Activated effector memory CD4-positive, alpha-beta T cell treated with Interleukin-2 at 50 U/mL for 16 hours (primary cell): ENCODE measurements around the gene HIF3A.

Experiments
- DNase-seq: peaks from one replicate; pipeline ENCODE4 v3.0.0-alpha.2; 2020

HIF3A gene

DNA sequence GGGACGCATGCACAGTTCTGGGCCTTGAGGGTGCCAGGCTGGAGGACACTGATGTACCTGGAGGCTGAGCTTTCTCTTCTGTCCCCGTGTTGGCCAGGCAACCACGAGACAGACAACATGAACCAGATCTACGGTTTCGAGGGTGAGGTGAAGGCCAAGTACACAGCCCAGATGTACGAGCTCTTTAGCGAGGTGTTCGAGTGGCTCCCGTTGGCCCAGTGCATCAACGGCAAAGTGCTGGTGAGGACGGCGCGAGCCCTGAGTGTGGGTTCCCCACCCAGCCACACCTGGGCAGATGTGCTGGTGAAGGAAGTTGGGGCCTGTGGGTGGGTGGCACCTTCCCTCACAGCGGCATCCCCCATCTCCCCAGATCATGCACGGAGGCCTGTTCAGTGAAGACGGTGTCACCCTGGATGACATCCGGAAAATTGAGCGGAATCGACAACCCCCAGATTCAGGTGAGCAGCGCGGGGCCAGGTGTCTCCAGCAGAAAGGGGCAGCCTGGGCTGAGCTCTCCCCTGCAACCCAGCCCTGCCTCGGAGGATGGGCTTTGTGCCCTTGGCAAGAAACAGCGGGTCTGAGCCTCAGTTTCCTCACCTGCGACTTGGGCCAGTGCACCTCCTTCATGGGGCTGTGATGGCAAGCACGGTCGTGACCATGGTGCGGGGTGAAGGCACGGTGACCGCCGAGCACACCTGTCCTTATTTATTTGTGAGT, 90.3 kb downstream of the HIF3A start:
- DNase-seq, result no peak

DNA sequence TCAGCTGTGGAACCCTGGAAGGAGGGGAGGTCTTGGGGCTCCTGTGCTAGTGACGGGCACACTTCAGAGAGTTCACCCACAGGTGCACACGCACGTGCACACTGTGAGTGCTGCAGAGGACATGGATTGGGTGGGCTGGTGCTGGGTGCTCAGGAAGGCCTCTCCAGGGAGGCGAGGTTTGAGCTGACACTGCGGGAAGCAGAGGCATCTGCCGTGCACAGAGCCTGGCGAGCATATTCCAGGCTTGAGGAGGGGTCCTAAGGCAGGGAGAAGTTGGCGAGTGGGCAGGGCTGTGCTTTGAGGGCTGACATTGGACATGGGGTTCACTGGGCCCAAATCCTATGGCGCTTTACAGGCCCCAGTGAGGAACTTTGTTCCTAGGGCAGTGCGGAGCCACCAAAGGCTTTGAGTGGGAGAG, 90.9 kb downstream of the HIF3A start:
- no peak for DNase-seq

DNA sequence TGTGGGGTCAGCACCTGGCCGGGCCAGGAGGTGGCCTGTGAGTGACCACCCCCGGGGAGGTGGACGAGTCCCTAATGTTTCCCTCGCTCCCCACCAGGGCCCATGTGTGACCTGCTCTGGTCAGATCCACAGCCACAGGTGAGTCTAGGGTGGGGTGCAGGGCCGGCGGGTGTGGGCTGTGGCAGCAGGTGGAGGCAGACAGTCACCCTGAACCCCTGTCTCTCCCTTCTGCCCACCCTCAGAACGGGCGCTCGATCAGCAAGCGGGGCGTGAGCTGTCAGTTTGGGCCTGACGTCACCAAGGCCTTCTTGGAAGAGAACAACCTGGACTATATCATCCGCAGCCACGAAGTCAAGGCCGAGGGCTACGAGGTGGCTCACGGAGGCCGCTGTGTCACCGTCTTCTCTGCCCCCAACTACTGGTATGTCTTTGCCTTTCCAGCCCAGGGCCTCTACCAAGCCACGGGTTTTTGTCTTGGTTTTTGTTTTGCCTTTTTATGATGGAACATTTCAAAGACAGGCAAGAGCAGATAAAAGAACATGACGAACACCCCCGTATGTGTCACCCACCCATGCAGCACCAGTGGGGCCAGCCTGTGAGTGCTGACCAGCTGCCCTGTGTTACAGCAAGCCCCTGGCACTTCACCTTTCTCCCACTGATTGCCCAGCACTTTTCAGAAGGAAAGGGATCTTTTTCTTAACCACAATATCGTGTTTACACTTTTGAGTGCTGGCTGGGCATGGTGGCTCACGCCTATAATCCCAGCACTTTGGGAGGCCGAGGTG, 91.7 kb downstream of the HIF3A start:
- no peak for DNase-seq

- DNase-seq, result no peak
These were observed 93.4 kb downstream of the HIF3A start for GRCh38 chr19:46390121-46390858.

GRCh38 chr19:46390866-46391265, 94.0 kb downstream of the HIF3A start:
- no peak for DNase-seq

- no peak for DNase-seq
These were observed 94.7 kb downstream of the HIF3A start for GRCh38 chr19:46391296-46392251.

DNA sequence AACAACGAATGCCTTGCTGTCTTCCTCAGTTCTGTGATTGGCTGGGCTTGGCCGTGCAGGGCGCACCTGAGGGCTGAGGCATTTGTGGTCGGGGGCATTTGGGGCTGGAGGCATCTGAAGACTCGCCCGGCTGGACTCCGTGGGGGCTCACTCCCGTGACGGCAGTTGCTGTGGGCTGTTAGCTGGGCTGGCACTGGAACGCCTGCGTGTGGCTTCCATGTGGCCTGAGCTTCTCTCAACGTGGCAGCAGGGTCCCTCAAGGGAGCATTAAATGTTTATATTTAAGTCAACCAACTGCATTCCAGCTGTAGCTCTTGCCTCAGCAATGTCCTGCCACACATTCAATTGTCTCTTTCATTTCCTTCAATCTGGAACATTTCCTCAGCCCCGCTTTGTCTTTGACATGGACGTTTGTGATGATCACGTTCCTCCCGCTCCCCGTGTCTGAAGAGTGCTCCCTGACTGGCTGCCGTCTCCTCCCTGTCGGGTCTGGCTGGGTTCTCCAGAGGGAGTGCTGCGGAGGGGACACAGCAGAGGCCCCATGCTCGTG, 95.5 kb downstream of the HIF3A start:
- DNase-seq, result no peak

DNA sequence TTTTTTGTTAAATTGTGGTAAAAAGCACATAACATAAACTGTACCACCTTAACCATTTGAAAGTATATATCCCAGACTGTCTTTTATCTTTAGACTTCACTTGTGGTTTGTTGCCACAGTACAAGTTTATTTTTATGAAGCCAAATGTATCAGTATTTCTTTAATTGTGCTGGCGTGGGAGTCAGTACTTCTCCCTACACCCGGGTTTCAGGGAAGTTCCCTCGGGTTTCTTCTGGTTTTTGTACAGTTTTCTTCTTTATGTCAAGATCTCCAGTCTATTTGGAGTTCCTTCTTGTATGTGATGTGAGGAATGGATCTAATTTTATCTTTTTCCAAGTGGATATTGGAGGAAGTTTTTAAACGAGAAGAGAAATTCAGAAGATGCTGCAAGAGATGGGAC, 96.0 kb downstream of the HIF3A start:
- no peak for DNase-seq
